ENCODE results near the gene C17orf78.
"Not testable (repeated sequence)": the region's sequence is repeated elsewhere in the genome, so short reads cannot be mapped to it uniquely, and the experiment has no call there.

Gene C17orf78

DNA sequence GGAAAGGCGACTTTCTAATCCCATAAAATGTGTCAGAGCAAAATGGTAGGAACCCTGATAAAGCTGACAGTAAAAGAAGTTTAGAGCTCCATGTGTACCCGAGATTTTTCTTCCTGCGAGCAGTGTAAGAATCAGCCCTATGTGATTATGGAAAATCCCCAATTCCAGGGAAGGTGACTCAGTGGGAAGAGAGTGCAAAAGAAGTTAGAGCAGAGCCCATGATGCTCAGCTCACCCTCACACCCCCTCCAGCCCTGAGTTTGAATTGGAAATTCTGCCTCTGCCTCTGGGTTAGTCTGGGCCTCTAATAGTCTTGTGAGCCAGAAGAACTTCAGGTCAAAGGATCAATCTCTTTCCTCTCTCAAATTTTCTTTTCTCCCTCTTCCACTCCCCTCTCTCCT lies 12.5 kb downstream of the C17orf78 start:
- no peak for DNase-seq

DNA sequence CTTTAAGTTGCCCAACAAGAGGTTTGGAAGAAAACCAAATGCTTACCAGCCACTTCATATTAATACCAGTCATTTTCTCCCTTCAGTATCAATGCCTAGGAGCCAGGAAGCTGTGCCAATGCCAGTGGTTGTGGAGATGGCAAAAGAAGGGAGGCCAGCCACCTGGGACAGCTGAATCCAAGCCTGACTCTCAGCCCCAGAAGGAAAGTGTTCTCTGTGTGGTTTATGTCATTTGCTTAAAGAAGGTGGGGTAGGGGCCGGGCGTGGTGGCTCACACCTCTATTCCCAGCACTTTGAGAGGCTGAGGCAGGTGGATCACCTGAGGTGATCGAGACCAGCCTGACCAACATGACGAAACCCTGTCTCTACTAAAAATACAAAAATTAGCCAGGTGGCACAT lies 13.4 kb downstream of the C17orf78 start:
- no peak for DNase-seq

DNA sequence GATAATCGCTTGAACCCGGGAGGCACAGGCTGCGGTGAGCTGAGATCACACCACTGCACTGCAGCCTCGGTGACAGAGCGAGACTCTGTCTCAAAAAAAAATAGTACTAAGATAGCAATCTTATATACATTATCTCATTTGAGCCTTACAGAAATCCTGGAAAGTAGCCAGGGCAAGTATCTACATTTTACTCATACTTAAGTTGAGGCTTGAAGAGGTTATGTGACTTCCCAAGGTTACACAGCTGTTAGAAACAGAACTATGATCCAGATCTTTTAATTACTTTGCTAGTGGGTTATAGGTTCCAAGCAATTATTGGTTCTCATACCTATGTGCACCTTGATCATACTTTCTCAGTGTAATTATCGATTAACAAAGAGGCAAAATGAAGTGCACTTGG lies 15.4 kb downstream of the C17orf78 start:
- DNase-seq, result no peak

DNA sequence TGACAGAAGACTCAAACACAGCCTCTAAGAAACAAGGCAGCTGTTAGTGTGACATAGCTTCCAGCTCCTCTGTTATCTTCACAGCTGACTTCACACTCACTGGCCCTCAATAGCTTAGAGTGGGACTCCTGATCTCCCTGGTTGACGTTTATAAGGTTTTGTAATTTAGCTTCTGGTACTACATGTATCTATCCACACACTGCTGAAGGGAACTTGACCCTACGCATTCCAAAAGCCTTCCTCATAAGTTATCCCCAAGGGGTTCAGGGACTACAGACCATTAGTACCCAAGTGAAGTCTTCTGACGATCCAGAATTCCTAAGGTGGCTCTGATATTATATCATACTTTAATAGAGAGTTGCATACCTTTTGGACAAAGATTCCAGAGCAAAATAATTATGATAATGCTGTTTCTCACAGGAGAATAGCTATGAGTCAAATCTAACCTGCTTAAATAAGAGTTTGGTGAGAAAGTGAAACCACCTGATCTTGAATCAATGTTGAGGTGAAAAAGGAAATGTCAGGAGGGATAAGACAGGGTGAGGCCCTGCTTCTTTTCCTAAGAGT lies 16.3 kb downstream of the C17orf78 start:
- no peak for DNase-seq

DNA sequence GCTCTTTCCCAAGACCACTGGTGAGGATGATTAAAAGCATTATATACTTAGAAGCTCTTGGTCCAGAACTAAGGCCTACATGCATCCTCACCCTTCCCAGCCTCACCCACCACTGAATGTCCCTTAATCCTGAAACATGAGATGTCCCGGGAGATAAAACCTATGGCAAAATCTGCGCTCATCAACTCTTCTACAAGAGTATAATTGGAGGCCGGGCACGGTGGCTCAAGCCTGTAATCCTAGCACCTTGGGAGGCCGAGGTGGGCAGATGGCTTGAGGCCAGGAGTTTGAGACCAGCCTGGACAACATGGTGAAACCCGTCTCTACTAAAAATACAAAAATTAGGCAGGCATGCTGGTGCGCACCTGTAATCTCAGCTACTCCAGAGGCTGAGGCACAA lies 17.6 kb downstream of the C17orf78 start:
- DNase-seq, result peak; percentile 51

DNA sequence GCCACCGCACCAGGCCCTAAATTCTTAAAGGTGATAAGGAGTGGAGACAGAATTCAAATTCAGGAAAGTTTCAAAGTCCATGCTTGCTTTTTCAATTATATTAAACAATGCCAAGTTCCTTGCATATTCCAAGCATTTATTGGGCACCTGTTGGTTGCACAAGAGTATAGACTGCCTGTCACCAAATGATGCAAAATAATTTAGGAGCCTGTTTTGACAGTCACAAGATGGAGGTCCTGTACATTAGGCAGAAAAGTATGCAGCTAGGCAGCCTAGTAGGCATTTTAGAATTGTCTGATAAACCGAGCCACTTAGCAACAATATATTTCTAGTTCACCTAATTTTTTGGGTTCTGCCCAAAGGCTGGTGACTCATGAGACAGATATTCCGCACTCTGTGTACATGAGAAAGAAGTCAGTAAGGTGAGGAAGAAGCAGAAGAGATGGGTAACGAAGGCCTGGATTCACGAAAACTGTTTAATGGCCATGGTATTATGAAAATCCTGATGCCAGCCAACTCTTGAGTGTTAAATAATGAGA lies 23.5 kb downstream of the C17orf78 start:
- no peak for DNase-seq

DNA sequence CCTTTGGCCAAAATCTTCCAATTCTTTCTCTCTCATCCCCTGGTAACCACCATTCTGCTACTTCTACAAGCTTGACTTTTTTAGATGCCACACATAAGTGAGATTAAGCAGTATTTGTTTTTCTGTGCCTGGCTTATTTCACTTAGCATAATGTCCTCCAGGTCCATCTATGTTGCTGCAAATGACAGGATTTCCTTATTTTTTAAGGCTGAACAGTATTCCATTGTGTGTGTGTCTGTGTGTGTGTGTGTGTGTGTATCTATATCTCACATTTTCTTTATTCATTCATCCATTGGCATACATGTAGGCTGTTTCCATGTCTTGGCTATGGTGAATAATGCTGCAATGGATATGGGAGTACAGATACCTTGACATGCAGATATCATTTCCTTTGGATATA lies 24.7 kb downstream of the C17orf78 start:
- no peak for DNase-seq

DNA sequence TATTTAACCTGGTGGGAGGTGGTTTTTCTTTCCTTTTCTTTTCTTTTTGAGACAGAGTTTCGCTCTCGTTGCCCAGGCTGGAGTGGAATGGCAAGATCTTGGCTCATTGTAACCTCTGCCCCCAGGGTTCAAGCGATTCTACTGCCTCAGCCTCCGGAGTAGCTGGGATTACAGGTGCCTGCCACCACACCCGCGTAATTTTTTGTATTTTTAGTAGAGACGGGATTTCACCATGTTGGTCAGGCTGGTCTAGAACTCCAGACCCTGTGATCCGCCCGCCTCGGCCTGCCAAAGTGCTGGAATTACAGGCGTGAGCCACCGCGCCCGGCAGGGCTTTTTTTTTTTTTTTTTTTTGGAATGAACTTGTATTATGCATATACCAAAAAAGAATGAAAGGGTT lies 29.7 kb downstream of the C17orf78 start:
- DNase-seq, result not testable (repeated sequence)

DNA sequence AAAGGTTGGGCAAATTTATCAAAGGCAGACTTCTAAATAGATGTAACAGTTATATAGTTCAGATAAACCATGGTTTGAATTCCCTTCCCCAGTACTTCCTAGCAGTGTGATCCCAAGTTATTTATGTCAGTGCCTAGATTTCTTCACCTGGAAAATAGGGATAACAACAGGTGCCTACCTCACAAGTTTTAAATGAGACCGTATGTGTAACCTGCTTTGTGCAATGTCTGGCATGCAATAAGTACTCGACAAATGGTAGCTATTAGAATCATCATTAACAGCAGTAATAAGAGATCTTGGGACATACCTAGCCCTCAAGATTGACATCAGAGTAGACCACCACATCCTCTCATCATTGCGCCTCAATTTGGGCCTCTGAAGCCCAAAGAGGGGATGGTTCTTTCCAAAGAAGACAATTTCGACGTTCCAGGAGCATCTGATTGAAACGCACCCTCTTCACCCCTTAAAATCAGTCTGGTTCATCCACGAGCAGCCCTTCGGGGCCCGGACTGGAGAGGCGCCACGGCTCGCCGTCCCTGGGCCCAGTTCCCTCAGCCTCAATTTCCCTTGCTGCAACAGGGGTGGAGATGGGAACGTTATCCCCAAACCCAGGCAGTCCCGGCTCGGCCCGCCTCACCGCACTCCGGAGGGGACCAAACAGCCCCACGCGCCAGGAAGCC lies 30.3 kb downstream of the C17orf78 start:
- peak; percentile 56 for DNase-seq

DNA sequence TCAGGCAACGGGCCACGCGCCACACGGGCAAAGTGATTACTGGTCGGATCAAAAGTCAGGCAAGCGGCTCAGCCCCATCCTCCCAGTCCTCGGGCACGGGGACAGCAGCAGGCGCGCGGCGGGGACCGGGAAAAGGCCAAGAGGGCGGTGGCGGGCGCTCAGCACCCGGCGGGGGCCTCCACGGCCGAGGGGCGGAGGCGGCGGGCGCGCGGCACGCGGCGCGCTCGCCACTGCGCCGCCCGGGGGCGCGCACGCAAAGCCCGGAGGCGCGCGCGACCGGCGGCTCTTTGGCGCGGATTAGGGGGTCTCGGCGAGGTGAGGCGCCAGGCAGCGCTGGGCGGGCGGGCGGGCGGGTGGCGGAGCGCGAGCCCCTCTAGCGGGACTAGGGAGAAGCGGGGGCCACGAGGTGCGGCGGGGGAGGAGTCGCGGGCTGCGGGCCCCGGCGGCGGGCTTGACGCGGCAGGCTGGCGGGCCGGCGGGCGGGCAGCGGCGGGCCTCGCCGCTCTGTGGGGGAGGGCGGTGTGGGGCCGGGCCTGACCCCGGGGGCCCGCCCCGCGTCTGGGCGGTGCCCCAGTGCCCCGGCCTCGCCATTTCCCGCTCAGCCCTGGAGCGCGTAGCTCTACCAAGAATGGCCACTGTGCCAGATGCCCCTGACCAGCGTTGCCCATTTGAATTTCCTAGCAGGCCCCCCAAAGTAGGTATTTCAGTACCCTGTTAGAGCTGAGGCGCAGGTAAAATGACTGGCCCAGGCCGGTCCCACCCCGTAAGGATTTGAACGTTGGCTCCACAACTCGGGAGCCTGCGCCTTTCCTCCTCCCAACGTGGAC lies 31.1 kb downstream of the C17orf78 start, which contains the start of the genes ACACA and TADA2A:
Gene ACACA, minus strand, starts transcription at position 202 of the 827 bp plus-strand sequence. CDS start 537 bp downstream, outside the sequence.
Gene TADA2A, plus strand, starts transcription at position 252 of the 827 bp plus-strand sequence. CDS start 4,480 bp downstream, outside the sequence.
- DNase-seq, result peak; percentile 96

DNA sequence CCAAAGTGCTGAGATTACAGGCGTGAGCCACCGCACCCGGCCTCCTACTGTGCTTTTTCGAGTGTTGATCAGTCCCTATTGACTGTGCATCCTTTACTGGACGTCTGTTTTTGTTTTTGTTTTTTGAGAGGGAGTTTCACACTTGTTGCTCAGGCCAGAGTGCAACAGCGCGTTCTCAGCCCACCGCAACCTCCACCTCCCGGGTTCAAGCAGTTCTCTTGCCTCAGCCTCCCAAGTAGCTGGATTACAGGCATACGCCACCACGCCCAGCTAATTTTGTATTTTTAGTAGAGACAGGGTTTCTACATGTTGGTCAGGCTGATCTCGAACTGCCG lies 32.3 kb downstream of the C17orf78 start:
- not testable (repeated sequence) for DNase-seq

DNA sequence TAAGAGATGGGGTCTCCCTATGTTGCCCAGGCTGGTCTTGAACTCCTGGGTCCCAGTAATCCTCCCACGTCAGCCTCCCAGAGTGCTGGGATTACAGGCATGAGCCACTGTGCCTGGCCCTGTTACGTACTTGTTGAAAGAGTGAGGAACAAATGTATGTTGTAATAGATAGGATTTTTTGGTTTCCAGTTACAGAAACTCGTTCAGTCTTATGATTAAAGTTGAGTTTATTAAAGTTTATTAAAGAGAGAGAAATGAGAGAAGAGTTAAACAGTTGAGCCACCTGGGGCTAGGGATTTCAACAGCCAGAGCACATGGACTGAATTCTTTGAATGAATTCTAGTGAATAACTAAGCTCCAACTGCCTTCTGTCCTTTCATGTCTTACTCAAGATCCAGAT lies 34.6 kb downstream of the C17orf78 start:
- no peak for DNase-seq

DNA sequence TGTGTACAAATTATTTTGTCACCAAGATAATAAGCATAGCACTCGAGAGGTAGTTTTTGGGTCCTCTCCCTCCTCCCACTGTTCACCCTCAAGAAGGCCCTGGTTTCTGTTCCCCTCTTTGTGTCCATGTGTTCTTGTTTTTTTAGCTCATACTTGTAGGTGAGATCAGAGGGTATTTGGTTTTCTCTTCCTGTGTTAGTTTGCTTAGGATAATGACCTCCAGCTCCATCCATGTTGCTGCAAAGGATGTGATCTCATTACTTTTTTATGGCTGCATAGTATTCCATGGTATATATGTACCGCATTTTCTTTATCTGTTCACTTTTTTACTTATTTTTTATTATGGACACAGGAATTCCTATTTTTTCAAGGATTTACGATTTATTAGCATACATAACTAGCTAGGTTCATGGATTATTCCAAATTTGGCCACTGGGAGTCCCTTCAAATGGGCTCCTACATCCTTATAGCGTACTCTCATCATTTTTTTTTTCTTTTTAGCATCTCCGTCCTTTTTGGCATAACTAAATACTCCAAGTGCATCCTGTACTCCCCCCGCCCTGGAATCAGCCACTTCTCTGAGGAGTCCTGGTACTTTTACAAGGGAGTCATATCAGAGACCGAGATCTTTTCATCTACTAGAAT lies 38.2 kb downstream of the C17orf78 start:
- no peak for DNase-seq

DNA sequence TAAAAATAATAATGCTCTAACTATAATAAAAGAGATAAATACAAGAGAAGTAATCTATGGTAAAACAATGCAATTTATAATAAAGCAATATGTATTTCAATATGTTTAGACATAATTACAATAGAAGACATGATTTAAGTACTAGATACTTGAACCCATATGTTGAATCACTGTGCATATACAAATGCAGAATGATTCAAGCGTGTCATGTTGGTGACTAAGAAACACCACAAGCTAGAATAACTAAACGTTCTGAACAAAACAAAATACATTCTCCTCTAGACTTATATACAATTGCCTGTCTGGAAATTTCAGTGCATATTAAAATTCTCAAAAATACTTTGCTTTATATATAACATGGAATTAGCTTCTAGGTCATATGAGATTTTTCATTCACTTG lies 42.1 kb downstream of the C17orf78 start:
- DNase-seq, result no peak

DNA sequence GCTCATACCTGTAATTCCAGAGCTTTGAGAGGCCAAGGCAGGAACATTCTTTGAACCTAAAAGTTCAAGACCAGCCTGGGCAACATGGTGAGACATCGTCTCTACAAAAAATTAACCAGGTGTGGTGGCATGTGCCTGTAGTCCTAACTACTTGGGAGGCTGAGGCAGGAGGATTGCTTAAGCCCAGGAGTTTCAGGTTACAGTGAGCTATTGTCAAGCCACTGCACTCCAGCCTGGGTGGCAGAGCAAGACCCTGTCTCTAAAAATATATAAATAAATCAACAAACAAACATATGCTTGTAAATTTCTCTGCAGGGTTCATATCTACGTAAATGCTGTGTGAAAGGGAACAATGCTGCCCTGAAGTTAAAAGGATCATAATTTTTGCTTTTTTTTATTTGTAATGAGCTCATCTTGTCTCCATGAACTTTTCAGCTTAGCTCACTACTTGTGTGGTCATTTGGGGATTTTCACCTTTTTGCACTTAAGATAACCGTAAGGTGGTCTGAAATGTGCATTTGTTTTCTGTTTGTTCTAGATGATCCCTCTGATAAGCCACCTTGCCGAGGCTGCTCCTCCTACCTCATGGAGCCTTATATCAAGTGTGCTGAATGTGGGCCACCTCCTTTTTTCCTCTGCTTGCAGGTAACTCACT lies 47.3 kb downstream of the C17orf78 start:
- no peak for DNase-seq

DNA sequence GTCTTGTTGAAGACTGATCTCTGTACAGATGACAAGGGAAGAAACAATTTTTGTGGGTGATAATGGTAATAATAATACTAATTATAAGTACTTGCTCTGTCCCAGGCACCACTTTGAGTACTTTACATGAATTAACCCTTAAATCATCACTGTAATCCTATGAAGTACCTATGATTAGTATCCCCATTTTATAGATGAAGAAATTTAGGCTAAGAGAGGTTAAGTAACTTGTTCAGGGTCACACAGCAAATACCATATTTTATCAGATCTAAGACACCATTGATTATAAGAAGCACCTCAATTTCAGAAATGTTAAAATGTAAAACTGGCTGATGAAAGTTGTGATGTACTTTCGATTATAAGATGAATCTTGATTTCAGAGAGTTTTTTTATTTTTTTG lies 49.5 kb downstream of the C17orf78 start:
- no peak for DNase-seq

DNA sequence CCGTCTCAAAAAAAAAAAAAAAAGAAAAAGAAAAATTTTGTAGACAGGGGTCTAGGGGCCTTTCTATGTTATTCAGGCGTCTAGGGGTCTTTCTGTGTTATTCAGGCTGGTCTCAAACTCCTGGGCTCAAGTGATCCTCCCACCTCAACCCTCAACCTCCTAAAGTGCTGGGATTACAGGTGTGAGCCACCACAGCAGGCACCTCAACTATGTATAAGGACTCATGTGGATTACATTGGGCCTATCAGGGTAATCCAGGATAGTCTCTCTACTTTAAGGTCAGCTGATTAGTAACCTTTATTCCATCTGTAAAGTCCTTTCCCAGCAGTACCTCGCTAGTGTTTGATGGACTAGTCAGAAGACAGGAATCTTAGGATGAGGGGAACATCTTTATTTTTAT lies 53.3 kb downstream of the C17orf78 start:
- DNase-seq, result no peak

DNA sequence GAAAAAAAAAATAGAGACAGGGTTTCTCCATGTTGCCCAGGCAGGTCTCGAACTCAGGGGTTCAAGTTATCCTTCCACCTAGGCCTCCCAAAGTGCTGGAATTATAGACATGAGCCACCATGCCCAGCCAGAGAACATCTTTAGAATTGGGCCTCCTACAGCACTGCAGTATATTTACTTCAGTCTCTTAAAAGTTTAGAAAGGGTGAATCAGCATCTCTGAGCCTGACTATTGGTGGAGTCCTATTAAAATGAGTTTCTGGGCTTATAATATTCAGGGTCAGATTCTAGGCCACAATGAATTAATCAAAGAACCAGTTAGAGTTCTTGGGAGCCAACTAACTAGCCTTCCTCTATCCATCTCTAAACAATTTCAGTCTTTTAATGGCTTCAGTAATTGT lies 53.7 kb downstream of the C17orf78 start:
- no peak for DNase-seq

DNA sequence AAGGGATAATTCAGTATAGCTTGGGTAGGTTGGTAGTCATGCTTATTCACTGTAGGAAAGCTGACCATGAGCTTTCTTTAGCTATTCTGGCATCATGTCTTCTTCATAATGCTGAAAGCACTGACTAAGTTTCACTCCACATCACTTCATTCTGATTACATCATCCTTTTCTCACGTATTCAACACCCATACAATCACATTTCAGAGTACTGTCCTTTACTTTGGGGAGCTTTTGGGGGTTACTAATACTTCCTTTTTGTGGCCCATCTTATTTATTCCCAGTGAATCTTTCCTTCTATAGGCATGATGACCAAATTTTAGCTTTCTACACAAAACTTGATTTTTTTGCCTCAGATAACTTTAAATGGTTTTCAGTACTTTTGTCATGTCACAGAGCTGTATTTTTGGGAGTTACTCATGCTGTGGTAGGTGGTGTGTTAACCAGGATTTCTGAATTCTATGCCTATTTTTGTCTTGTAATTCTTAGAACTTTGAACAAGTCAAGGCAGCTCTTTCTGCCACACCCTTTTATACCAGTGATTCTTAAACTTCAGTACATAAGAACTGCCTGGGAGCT lies 54.4 kb downstream of the C17orf78 start:
- DNase-seq, result no peak

DNA sequence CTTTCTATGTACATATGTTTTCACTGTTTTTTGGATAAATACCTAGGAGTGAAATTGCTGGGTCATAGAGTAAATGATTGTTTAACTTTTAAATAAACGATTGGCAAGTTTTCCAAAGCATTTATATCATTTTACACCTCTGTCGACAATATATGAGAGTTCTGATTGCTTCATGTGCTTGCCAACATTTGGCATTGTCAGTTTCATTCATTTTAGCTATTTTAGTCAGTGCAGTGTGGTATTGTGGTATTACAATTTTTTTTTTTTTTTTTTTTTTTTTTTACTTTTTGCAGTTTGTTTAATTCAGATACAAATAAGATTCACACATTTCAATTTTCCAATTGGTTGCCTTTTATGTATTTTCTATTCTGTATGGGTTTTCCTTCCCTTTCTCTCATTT lies 56.9 kb downstream of the C17orf78 start:
- DNase-seq, result no peak

DNA sequence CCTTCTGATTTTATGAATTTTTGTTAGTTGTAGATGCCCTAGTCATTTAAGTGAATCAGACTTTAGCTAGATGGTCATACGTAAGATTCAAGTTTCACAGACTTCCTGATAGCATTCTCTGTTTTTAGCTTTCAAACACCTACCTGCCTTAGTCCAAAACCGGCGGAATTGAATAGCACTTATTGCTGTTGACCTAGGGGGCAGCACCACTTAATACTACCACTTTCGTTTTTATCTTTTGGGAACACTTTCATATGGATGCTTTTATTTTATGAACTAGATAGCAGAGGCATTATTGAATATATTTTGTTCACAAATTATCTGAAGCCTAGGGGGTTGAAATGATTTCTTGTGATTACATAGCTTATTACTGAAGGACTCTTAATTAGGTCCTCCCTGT lies 62.4 kb downstream of the C17orf78 start:
- DNase-seq, result no peak

DNA sequence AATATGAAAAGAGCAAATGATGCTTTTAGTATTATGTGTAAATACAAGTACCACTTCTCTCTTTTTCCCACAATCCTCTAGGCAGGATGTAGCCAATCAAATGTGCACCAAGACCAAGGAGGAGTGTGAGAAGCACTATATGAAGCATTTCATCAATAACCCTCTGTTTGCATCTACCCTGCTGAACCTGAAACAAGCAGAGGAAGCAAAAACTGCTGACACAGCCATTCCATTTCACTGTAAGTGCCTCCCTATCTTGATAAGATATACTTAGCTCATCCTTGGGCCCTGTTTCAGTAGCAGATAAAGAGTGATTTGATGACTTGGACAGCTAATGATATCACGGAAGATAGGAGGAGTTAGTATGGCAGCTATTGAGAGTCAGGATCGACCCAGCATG lies 64.6 kb downstream of the C17orf78 start:
- DNase-seq, result no peak

Data from NCI-H82 (cell line).